GM12878 (cell line): ENCODE data around the gene PUM2.

Experiments used
- BRCA1 ChIP-seq: IDR thresholded peaks from 2 replicates; pipeline ENCODE4 v1.6.1; 2011; ENCODE audit warnings: low read depth, low read length, improper control_type of control experiment
- CREB1 ChIP-seq: IDR thresholded peaks from 2 replicates; pipeline ENCODE4 v1.6.1; 2012; ENCODE audit warnings: low read depth, mild to moderate bottlenecking, inconsistent platforms
- EP300 ChIP-seq, 2 experiments: fragments of 150-350 bp in 1 of 2; IDR thresholded peaks; 2 replicates each; pipeline ENCODE4 v1.6.1; 2011 to 2012; ENCODE audit warnings: low read depth in 2 of 2, low read length in 2 of 2, borderline replicate concordance in 1 of 2, improper control_type of control experiment in 1 of 2, inconsistent platforms in 1 of 2; ENCODE audit not compliant: control insufficient read depth in 1 of 2
- EZH2 ChIP-seq: IDR thresholded peaks from 2 replicates; pipeline ENCODE4 v1.6.1; 2012; ENCODE audit warnings: low read depth, mild to moderate bottlenecking, control low read depth, inconsistent platforms, low read length, borderline replicate concordance; ENCODE audit not compliant: control insufficient read depth
- POLR2AphosphoS5 ChIP-seq: IDR thresholded peaks from 2 replicates; pipeline ENCODE4 v1.6.1; 2011; ENCODE audit warnings: mild to moderate bottlenecking, low read length, inconsistent platforms
- RAD21 ChIP-seq: IDR thresholded peaks from 2 replicates; pipeline ENCODE4 v1.6.1; 2011; ENCODE audit warnings: mild to moderate bottlenecking, low read depth, low read length, moderate library complexity; ENCODE audit not compliant: insufficient read depth

- no peak for TF ChIP-seq EZH2
- TF ChIP-seq BRCA1, result no peak
- TF ChIP-seq POLR2AphosphoS5, result no peak
- no peak for TF ChIP-seq CREB1
- no peak for TF ChIP-seq RAD21
- TF ChIP-seq EP300 (IDR thresholded peaks at IDR 0.05; ENCODE audit: borderline replicate concordance in 1 of 2, control insufficient read depth in 1 of 2, low read depth in 2 of 2, low read length in 2 of 2), result no peak
Observed at GRCh38 chr2:20397811-20398447, 47.3 kb upstream of the PUM2 start.
